ENCODE data around the gene PNKP. TPM values are rescaled to one million over a fixed set of nuclear protein-coding genes. Genes with fewer than 3 reads are reported as not detected.

Gene PNKP
- total and polyA plus RNA-seq, 9 of the 15 experiments (the other 6 are each of a cell fraction or from before 2014, with no cell fraction given), result 2.8 to 85.4 (median 25.3) TPM

GRCh38 chr19:49872245-49873128, 5.1 kb upstream of the PNKP start (continued):
- no peak for TF ChIP-seq MGA (IDR thresholded peaks at IDR 0.05)
- TF ChIP-seq ZNF740 (CRISPR knock-in tag; IDR thresholded peaks at IDR 0.05), result no peak
- no peak for TF ChIP-seq ZNF740 (tag; IDR thresholded peaks at IDR 0.05)
- TF ChIP-seq SLC30A9 (CRISPR knock-in tag; IDR thresholded peaks at IDR 0.05), result no peak
- TF ChIP-seq PML (IDR thresholded peaks at IDR 0.05; ENCODE audit: low read length), result no peak
- TF ChIP-seq CEBPB (tag; IDR thresholded peaks at IDR 0.05), result no peak
- no peak for TF ChIP-seq UBTF (IDR thresholded peaks at IDR 0.05; ENCODE audit: borderline replicate concordance in 1 of 2, low read depth in 2 of 2, low read length in 2 of 2)
- no peak for TF ChIP-seq RBM22 (IDR thresholded peaks at IDR 0.05; ENCODE audit: low read depth, low read length, poor library complexity, severe bottlenecking)
- no peak for TF ChIP-seq ZNF436 (CRISPR knock-in tag; IDR thresholded peaks at IDR 0.05)
- no peak for TF ChIP-seq ZNF445 (CRISPR knock-in tag; IDR thresholded peaks at IDR 0.05; ENCODE audit: low read depth)
- TF ChIP-seq STAT5A (IDR thresholded peaks at IDR 0.05; ENCODE audit: borderline replicate concordance, low read length), result no peak
